Central memory CD8-positive, alpha-beta T cell (primary cell): ENCODE measurements around the gene ASAP2.

Experiments
- ATAC-seq: fragments of 150-1000 bp; cut with Tn5 transposase; replicated peaks from 2 replicates; pipeline ENCODE4 v1.10.0; 2022; ENCODE audit warnings: mild to moderate bottlenecking, moderate FRiP score, moderate number of reproducible peaks; ENCODE audit not compliant: poor library complexity, severe bottlenecking; ENCODE audit errors: extremely low read depth
- DNase-seq, 2 donors: peaks; one replicate each; pipeline ENCODE4 v3.0.0; 2021; ENCODE audit warnings: low spot score in 2 of 2
- H3K27ac Mint-ChIP-seq: one replicate; pipeline ENCODE4 v1.8.0; 2022; ENCODE audit warnings: low read depth, mild to moderate bottlenecking, moderate library complexity, mixed read lengths
- H3K27me3 Mint-ChIP-seq: one replicate; pipeline ENCODE4 v1.8.0; 2022; ENCODE audit warnings: mixed read lengths
- H3K36me3 Mint-ChIP-seq: one replicate; pipeline ENCODE4 v1.8.0; 2022; ENCODE audit warnings: mild to moderate bottlenecking, moderate library complexity, mixed read lengths; ENCODE audit not compliant: insufficient read depth
- H3K4me1 Mint-ChIP-seq: one replicate; pipeline ENCODE4 v1.8.0; 2022; ENCODE audit warnings: mixed read lengths
- H3K4me3 Mint-ChIP-seq: one replicate; pipeline ENCODE4 v1.8.0; 2022; ENCODE audit warnings: mild to moderate bottlenecking, moderate library complexity, mixed read lengths
- H3K9me3 Mint-ChIP-seq: one replicate; pipeline ENCODE4 v1.8.0; 2022; ENCODE audit warnings: mixed read lengths

The ASAP2 gene

DNA sequence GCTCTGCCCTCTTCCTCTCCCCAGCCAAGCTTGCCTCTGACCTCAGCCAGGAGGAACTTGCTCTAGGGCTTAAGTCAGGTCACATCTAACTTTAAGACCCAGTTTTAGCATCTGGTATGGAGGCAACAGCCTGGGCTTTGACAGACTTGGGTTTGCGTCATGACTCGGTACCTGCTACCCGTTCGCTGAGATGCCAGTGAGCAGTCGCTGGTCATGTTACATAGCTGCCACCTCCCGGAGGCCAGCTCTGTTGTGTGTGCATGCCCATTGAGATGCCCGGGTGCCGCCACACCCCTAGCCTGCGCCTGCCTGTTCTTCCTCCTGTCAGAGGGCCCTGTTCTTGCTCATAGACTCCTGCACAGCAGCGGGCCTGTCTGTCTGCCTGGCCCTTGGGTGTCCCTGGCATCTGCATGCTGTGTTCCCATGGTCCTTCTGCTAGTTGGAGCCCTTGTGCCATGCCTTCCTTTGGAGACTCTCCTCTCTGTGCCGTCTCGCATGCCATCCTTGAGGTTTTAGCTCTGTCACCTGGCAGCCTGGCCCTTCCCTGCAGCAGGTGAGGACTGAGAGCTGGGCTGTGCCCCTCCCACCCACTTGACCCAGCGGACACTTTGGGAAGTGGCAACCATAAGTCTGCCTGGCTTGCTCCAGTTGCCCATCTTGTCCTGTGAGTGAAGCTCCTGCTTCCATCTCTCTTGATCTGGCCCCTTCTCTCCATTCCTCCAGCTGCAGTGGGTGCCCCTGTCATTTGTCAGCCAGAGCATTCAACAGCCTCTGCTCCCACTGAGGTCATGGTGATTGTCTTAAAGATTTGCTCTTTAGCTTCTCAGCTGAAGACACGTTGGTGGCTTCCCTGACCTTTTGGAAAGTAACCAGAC lies 24.9 kb downstream of the ASAP2 start:
- Mint-ChIP-seq H3K4me1 (no peaks in the 10 kb centered on the region), H3K4me3 (no peak overlapping the region), H3K36me3 (no peaks in the 10 kb centered on the region), H3K27me3 (peaks cover 76% of the 10 kb centered on the region), H3K9me3 (no peaks in the 10 kb centered on the region), H3K27ac (no peak overlapping the region)
- ATAC-seq (no peak), DNase-seq (no peak)

DNA sequence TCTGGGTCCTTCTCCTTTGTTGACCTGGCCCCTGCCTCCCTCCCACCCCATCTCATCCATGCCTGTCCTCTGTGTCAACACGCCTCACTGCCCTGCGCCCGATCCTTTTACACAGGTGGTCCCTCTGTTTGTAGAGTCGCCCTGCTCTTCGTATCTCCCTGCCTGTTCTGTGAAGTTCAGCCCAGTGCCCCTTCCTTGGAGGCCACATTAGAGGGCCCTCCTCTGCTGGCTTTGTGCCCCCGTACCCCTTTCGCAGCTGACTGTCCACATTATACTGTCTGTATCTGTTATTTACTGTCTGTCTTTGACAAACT lies 25.5 kb downstream of the ASAP2 start:
- DNase-seq (no peak), ATAC-seq (no peak)
- H3K36me3 Mint-ChIP-seq: no peaks in the 10 kb centered on the region
- peaks cover 70% of the 10 kb centered on the region for H3K27me3 Mint-ChIP-seq
- H3K27ac Mint-ChIP-seq: no peak overlapping the region
- no peaks in the 10 kb centered on the region for H3K4me1 Mint-ChIP-seq
- H3K9me3 Mint-ChIP-seq: no peaks in the 10 kb centered on the region
- H3K4me3 Mint-ChIP-seq: no peak overlapping the region

DNA sequence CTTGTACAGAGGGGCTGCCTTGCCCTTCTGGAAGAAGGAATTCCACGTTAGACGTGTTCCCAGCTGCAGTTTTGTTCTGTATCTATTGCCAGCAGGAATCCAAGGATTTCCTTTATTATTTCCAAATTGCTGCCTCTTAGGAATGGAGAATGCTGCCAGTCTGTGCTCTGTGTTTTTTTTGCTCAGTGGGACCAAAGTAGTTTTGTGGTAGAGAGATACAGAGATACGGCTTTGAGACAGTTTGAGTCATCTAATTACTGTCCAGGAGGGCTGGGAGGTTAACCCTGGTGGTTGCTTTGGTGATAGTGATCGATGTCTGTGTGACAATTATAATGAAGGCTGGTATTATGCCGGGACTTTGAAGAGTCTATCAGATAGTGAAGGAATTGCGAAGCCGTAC lies 26.3 kb downstream of the ASAP2 start:
- no peak overlapping the region for H3K27ac Mint-ChIP-seq
- no peak overlapping the region for H3K4me3 Mint-ChIP-seq
- ATAC-seq: no peak
- no peaks in the 10 kb centered on the region for H3K9me3 Mint-ChIP-seq
- peaks cover 63% of the 10 kb centered on the region for H3K27me3 Mint-ChIP-seq
- no peaks in the 10 kb centered on the region for H3K4me1 Mint-ChIP-seq
- no peak for DNase-seq
- H3K36me3 Mint-ChIP-seq: no peaks in the 10 kb centered on the region

DNA sequence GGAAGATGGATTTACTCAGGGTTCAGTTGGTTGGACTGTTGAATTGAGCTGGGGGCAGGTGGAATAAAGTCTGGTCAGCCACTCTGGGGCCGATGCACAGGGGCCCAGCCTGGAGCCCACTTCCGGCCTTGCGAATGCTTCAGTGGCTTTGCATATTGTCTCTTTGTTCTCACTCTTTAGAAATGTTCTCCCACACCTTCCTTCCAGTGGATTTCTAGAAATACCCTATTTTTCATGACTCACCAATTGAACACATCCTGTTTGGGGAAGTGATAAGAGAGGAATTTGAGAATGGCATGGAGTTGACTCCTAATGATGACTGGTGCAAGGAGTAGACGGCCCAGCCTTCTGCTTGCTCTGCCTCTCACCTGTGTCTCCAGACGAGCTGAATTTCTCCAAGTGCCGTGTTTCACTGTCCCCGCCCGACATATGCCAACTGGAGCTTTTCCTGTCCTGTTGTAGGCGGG lies 28.1 kb downstream of the ASAP2 start:
- no peak overlapping the region for H3K4me3 Mint-ChIP-seq
- no peak overlapping the region for H3K27ac Mint-ChIP-seq
- H3K9me3 Mint-ChIP-seq: no peaks in the 10 kb centered on the region
- DNase-seq (no peak), ATAC-seq (no peak)
- H3K27me3 Mint-ChIP-seq: peaks cover 45% of the 10 kb centered on the region
- no peaks in the 10 kb centered on the region for H3K4me1 Mint-ChIP-seq
- no peaks in the 10 kb centered on the region for H3K36me3 Mint-ChIP-seq

DNA sequence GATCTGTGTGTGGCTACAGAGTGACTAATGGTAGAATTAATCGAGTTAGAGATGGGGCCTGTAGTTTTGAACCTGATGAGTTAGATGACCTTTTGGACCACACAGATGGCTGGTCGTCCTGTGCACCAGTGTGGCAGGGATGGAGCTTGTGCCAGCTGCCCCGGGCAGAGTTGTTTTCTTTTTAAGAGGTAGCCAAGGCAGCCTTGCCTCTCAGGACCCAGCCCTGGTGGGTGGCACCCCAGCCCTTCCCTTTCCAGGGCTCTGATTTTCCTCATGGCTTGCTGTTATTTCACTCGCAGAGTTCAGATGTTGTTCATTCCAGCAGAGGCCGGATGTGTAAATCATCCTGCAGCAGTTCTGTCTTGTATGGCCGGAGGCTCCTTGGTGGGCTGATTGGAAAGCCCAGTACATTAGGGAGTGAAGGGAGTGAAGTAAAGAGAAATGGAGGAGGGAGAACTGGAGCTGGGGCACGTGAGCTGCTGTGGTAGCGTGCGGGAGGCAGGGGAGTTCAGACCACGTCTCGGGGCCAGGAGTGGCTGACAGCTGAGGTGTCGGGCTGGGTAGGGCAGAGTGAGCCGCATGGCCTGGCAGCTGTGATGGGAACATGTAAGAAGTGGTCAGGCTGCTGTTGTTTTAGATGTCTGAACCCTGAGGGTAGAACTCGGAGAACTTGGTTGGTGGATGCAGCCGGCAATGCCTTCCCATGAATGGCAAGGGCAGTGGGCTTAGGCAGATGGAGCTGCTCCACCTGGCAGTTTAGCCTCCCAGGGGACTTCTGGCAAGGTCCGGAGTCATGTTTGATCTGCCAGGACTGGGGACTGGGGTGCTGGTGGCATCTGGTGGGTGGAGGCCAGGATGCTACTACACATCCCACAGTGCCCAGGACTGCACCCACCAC lies 28.8 kb downstream of the ASAP2 start:
- H3K27me3 Mint-ChIP-seq: peaks cover 40% of the 10 kb centered on the region
- no peak overlapping the region for H3K4me3 Mint-ChIP-seq
- ATAC-seq: no peak
- H3K36me3 Mint-ChIP-seq: no peaks in the 10 kb centered on the region
- no peaks in the 10 kb centered on the region for H3K9me3 Mint-ChIP-seq
- no peaks in the 10 kb centered on the region for H3K4me1 Mint-ChIP-seq
- no peak overlapping the region for H3K27ac Mint-ChIP-seq
- no peak for DNase-seq

DNA sequence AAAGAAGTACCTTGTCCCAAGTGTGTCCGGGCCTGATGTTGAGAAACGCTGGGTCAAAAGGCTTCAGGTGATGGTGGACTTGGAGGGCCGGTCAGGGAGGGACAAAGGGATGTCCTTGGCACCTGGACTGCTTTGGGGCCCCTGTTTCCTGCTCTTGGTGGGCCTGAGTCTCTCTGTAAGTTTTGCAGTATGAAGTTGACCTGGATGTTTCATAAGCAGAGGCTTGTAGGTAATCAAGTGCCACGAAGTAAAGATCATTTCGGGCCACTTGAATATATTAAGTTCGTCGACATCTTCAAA lies 29.4 kb downstream of the ASAP2 start:
- ATAC-seq (no peak), DNase-seq (no peak)
- Mint-ChIP-seq H3K4me3 (no peak overlapping the region), H3K4me1 (no peaks in the 10 kb centered on the region), H3K27ac (no peak overlapping the region), H3K27me3 (peaks cover 40% of the 10 kb centered on the region), H3K36me3 (no peaks in the 10 kb centered on the region), H3K9me3 (no peaks in the 10 kb centered on the region)

DNA sequence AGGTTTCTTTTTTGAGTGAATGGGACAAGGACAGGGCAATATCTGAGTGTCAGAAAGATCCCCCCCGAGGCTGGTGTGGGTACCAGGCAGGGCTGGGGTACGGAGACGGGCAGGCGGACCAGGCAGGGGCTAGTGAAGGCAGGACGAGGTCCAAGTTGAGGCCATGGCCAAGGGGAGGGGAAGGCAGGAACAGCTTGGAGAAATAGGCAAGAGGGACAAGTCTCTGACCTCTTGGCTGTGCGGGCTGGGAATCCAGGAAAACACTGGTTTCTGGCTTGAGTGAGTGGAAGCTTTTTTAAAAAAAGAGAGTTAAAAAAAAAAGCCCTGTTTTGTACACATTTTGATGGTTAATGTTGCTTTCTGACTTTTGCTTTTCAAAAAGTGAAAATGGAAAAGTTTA lies 30.3 kb downstream of the ASAP2 start:
- H3K9me3 Mint-ChIP-seq: no peaks in the 10 kb centered on the region
- no peaks in the 10 kb centered on the region for H3K4me1 Mint-ChIP-seq
- DNase-seq (no peak), ATAC-seq (no peak)
- H3K27ac Mint-ChIP-seq: no peak overlapping the region
- peaks cover 40% of the 10 kb centered on the region for H3K27me3 Mint-ChIP-seq
- H3K36me3 Mint-ChIP-seq: no peaks in the 10 kb centered on the region
- no peak overlapping the region for H3K4me3 Mint-ChIP-seq

DNA sequence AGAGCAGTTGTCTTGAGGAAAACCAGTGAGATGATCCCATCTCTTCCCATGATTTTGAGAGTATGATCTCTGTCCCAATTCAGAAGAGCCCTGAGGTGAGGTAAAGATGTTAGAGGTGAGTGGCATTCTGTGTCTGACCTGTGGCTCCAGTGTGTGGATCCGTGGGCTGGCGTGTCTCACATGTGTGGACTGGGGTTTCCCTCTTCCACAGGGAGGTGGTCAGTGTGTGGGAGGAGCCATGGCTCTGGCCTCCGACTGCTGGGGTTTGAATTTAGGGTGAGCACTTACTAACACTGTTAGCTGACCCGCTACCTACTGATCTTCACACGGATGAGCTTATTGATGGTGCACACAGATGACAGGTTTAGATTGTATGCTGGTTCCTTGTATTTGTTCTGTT lies 31.2 kb downstream of the ASAP2 start:
- Mint-ChIP-seq H3K9me3 (no peaks in the 10 kb centered on the region), H3K27ac (no peak overlapping the region), H3K36me3 (no peaks in the 10 kb centered on the region), H3K4me3 (no peak overlapping the region), H3K27me3 (peaks cover 34% of the 10 kb centered on the region), H3K4me1 (no peaks in the 10 kb centered on the region)
- ATAC-seq: no peak
- no peak for DNase-seq

DNA sequence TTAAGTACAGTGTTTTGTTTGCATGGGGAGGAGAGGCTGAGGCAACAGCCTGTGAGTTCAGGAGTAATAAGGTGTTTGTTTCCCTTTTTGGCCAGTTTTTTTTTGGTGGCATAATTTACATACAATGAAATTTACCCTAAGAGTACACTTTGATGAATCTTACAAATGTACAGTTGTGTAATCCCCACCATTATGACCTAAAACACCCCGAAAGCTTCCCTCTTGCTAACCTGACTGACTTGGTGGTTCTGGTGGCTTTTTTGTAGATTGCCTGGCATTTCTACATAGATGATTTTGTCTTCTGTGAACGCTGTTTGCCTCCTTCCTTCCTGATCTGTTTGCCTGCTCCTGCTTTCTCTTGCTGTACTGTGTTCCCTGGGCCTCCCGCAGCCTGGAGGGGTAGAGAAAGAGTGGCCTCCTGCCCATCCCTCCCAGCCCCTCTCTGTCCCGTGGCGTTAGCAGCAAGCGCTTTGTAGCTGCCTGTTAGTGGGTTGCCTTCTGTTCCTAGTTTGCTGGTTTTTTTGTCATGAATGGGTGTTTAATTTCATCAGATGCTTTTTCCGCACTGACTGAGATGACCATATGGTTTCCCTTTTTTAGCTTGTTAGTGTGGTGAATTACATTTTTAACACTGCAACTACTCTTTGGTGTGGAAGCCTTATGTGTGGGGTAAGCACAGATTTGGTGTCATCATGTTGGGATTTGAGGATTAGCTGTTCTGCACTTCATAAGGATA lies 32.1 kb downstream of the ASAP2 start:
- Mint-ChIP-seq H3K36me3 (no peaks in the 10 kb centered on the region), H3K4me3 (no peak overlapping the region), H3K27ac (no peak overlapping the region), H3K4me1 (no peaks in the 10 kb centered on the region), H3K27me3 (peaks cover 31% of the 10 kb centered on the region), H3K9me3 (no peaks in the 10 kb centered on the region)
- no peak for DNase-seq
- no peak for ATAC-seq

DNA sequence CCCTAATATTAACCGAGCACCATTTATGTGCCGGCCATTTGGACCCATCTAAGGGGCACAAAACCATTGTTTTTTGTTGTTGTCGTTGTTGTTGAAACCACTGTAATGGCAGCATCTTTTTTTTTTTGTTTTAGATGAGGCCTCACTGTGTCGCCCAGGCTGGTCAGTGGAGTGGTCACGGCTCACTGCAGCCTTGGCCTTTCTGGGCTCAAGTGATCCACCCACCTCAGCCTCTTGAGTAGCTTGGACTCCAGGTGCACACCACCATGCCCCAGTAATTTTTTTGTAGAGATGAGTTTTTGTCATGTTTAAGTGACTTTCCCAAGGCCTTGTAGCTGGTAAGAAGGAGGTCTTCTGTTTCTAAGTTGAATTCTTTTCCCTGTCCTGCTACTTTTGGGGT lies 33.0 kb downstream of the ASAP2 start:
- H3K27me3 Mint-ChIP-seq: peaks cover 29% of the 10 kb centered on the region
- H3K27ac Mint-ChIP-seq: no peak overlapping the region

DNA sequence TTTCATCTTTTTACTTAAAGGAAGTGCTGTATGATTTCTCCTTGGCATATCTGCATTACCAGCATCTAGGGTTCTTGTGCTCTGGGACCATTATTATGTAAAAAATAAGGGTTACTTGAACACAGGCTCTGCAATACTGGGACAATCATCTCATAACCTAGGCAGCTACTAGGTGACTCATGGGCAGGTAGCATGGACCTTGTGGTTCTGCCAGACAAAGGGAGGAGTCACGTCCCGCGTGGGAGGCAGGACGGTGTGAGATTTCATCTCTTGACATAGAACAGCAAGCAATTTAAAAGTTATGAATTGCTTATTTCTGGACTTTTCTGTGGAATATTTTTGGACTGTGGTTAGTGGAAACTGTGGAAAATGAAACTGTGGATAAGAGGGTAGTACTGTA lies 34.1 kb downstream of the ASAP2 start:
- DNase-seq (no peak), ATAC-seq (no peak)
- Mint-ChIP-seq H3K4me1 (no peaks in the 10 kb centered on the region), H3K27me3 (peaks cover 20% of the 10 kb centered on the region), H3K36me3 (no peaks in the 10 kb centered on the region), H3K9me3 (no peaks in the 10 kb centered on the region), H3K27ac (no peak overlapping the region), H3K4me3 (no peak overlapping the region)

More for the DNA sequence above, 33.0 kb downstream of the ASAP2 start:
- no peaks in the 10 kb centered on the region for H3K4me1 Mint-ChIP-seq
- no peak overlapping the region for H3K4me3 Mint-ChIP-seq
- no peaks in the 10 kb centered on the region for H3K36me3 Mint-ChIP-seq
- DNase-seq (no peak), ATAC-seq (no peak)
- H3K9me3 Mint-ChIP-seq: no peaks in the 10 kb centered on the region

DNA sequence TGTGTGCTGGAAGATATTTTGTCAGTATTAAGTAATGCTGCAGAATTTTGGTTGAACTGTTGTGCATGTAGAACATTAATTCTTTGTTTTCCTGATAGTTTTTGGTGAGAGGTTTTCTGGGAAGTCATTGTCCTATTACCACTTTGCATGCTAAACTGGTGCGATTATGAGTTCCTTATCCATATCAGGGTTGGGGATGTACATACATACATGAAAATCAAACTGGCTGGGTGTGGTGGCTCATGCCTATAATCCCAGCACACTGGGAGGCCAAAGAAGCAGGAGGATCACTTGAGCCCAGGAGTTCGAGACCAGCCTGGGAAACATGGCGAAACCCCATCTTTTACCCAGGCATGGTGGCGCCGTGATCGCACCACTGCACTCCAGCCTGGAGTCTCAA lies 34.6 kb downstream of the ASAP2 start:
- H3K4me1 Mint-ChIP-seq: no peaks in the 10 kb centered on the region

More for the DNA sequence above, 34.6 kb downstream of the ASAP2 start:
- ATAC-seq (no peak), DNase-seq (no peak)
- Mint-ChIP-seq H3K27ac (no peak overlapping the region), H3K36me3 (no peaks in the 10 kb centered on the region), H3K4me3 (no peak overlapping the region), H3K9me3 (no peaks in the 10 kb centered on the region), H3K27me3 (peaks cover 20% of the 10 kb centered on the region)
